GM19023 (cell line): ENCODE results near the gene PLCXD1.
"Not testable (repeated sequence)": the region's sequence is repeated elsewhere in the genome, so short reads cannot be mapped to it uniquely, and the experiment has no call there.

Experiments used
- ATAC-seq: cut with Tn5 transposase; IDR thresholded peaks from one replicate; pipeline ENCODE4 v1.9.1; 2021; ENCODE audit warnings: mild to moderate bottlenecking, moderate library complexity; ENCODE audit not compliant: unreplicated experiment

PLCXD1 gene

GRCh38 chrX:262381-262909 is 18.7 kb upstream of the PLCXD1 start:
- ATAC-seq = no peak

DNA sequence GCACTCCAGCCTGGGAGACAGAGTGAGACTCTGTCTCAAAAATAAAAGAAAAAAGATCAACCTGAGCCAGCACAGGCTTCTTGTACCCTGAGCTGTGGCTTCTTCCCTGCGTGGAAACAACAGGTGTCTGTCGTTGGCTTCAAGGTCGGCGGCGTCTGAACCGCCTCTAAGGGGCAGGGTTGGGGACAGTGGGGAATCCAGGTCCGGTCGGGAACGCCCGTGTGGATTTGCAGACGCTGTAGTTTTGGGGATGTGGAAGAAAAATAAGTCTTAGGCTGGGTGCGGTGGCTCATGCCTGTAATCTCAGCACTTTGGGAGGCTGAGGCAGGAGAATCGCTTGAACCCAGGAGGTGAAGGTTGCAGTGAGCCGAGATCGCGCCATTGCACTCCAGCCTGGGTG is 17.2 kb upstream of the PLCXD1 start:
- not testable (repeated sequence) for ATAC-seq

GRCh38 chrX:264634-265455 is 16.3 kb upstream of the PLCXD1 start:
- no peak for ATAC-seq

DNA sequence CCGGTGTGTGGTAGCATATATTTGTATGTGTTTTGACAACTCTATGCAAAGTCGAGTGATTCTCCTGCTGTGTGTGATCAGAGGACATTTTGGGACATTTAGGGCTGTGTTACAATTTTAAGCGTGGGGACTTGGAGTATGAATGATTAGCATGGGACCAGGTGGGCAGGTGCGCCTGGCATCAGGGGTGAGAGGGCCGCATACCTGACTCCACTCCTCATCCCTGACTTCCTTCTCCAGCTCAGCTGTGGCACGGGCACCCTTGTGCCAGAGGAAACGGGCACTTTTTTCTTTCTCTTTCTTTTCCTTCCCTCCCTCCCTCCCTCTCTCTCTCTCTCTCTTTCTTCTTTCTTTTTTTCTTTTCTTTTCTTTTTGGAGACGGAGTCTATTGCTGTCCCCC is 15.7 kb upstream of the PLCXD1 start:
- ATAC-seq = no peak

DNA sequence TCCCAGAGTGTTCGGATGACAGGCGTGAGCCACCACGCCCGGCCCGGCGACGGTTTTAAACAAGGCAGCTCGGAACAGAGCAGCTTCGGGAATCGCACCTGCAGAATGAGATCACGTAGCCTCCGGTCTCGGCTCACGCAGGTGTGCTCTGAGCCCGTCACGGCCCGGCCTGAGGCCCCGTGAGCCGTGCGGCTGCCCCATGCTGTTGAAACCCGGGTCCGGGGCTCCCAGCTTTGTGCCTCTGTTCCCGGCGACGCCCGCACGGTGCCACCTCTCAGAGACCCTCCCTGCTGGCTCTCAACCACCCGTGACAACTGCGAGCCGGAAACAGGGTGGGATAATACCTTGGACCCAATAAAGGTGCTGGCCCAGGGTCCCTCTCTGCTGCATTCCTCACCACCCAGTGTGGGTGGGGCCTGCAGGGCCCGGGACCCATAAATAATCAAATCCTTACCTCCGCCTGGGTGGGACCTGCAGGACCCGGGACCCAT is 13.4 kb upstream of the PLCXD1 start:
- no peak for ATAC-seq

- no peak for ATAC-seq
Measured at GRCh38 chrX:270848-271367, 10.3 kb upstream of the PLCXD1 start.

GRCh38 chrX:274904-275475 is 6.2 kb upstream of the PLCXD1 start:
- no peak for ATAC-seq

- ATAC-seq = peak; percentile 20
Measured at GRCh38 chrX:275476-275966, 5.7 kb upstream of the PLCXD1 start.

- ATAC-seq = peak; percentile 87
Measured at GRCh38 chrX:275967-276580, 5.1 kb upstream of the PLCXD1 start.

GRCh38 chrX:276581-277201 is 4.5 kb upstream of the PLCXD1 start:
- peak; percentile 55 for ATAC-seq

- ATAC-seq = not testable (repeated sequence)
Measured at GRCh38 chrX:279757-280604, 1.2 kb upstream of the PLCXD1 start.

GRCh38 chrX:280722-281121 is 459 bp upstream of the PLCXD1 start:
- ATAC-seq = not testable (repeated sequence)

GRCh38 chrX:282000-282681 is 960 bp downstream of the PLCXD1 start:
- not testable (repeated sequence) for ATAC-seq

GRCh38 chrX:283115-283845 is 2.1 kb downstream of the PLCXD1 start:
- peak; percentile 100 for ATAC-seq

DNA sequence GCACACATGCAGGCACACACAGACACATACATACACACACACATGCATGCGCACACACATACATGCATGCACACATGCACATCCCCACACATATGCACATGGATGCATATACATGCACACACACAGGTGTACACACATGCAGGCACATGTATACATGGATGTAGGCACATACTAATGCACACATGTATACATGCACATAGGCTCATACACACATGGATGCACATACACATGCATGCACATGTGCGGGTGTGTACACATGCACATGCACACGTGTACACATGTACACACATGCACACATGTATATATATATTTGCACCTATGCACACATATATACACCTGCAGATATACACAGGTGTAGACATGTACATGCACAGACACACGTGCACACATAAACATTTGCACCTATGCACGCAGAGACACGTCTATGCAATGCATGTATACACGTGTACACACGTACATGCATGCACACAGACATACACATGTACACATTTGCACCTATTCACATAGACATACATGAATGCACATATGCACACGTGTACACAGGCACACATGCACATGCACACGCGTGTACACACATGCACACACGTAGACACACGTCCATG is 4.0 kb downstream of the PLCXD1 start:
- ATAC-seq = no peak

DNA sequence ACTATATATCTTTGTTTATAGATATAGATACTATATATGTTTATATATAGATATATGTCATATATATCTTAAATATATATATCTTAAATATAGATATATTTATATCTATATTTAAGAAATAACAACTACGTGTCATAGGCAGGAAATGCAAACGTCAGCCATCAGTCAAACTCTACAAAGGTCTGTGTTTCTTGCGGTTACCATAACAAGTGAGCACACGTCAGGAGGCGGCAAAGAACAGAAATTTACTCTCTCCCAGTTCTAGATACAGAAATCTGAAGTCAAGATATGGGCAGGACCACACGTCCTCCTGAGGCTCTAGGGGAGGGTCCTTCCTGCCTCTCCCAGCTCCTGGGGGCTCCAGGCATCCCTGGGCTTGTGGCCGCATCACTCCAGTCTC is 6.5 kb downstream of the PLCXD1 start:
- ATAC-seq = no peak

DNA sequence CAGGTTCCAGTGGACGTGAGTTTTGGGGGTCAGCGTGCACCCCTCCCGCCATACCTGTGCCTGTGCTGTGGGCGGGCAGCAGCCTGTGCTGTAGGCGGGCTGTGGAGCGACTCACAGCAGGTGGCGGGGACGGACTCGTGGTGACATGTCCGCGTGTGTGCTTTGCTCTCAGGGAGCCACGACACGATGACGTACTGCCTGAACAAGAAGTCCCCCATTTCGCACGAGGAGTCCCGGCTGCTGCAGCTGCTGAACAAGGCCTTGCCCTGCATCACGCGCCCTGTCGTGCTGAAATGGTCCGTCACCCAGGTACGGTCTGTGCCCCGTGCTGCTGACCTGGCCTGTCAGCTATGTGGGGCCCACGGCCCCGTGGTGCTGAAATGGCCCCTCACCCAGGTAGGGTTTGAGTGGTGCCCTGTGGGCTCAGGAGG is 7.4 kb downstream of the PLCXD1 start:
- ATAC-seq = no peak

DNA sequence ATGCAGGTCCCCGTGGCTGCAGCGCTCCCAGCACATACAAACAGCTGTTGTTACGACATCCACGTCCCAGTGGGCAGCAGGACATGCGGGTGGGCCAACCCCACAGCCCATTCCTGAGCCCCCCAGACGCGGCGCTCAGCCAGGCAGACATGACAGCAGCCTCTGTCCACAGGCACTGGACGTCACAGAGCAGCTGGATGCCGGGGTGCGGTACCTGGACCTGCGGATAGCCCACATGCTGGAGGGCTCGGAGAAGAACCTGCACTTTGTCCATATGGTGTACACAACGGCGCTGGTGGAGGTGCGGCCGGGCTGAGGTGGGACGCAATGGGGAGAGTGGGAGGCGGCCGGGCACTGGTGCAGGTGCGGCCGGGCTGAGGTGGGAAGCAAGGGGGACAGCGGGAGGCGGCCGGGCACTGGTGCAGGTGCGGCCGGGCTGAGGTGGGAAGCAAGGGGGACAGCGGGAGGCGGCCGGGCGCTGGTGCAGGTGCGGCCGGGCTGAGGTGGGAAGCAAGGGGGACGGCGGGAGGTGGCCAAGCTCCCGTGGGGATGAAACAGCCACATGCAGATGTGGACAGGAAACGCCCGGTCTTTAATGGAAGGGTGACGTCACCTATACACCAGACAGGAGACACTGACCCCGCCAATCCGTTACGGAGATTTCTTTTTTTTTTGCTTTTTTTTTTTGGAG is 9.4 kb downstream of the PLCXD1 start:
- no peak for ATAC-seq
